ENCODE results near the gene RAB10. TPM values are rescaled to one million over a fixed set of nuclear protein-coding genes. Genes with fewer than 3 reads are reported as not detected.
"Not testable (repeated sequence)": the region's sequence is repeated elsewhere in the genome, so short reads cannot be mapped to it uniquely, and the experiment has no call there.

Gene RAB10
- polyA plus RNA-seq, 1 donor from 2014 or later = 169 TPM

- not testable (repeated sequence) for H4K20me1 ChIP-seq (ENCODE audit: insufficient read depth); H3K4me2 ChIP-seq (ENCODE audit: low read length); H2AFZ ChIP-seq (ENCODE audit: low read depth, low read length); H3K9me3 ChIP-seq (ENCODE audit: low read length); H3K27me3 ChIP-seq (ENCODE audit: insufficient read depth, low read depth, low read length); H3K4me3 ChIP-seq (ENCODE audit: low read length); H3K9ac ChIP-seq (ENCODE audit: low read length); H3F3A ChIP-seq (ENCODE audit: insufficient read depth, low read length, poor library complexity, severe bottlenecking); H3K9me2 ChIP-seq (ENCODE audit: insufficient read depth, low read length); H3K27ac ChIP-seq (ENCODE audit: low read length); H3K36me3 ChIP-seq (ENCODE audit: insufficient read depth, low read length); H3K79me2 ChIP-seq (replicated peaks; ENCODE audit: insufficient read depth, low read length)
Observed at GRCh38 chr2:25998816-25999383, 35.0 kb upstream of the RAB10 start.

- H3K9me2 ChIP-seq (ENCODE audit: insufficient read depth, low read length); H3K27ac ChIP-seq (ENCODE audit: low read length); H3K4me2 ChIP-seq (ENCODE audit: low read length); H3K79me2 ChIP-seq (replicated peaks; ENCODE audit: insufficient read depth, low read length); H3F3A ChIP-seq (ENCODE audit: insufficient read depth, low read length, poor library complexity, severe bottlenecking); H4K20me1 ChIP-seq (ENCODE audit: insufficient read depth); H3K27me3 ChIP-seq (ENCODE audit: insufficient read depth, low read depth, low read length); H2AFZ ChIP-seq (ENCODE audit: low read depth, low read length); H3K4me3 ChIP-seq (ENCODE audit: low read length); H3K36me3 ChIP-seq (ENCODE audit: insufficient read depth, low read length); H3K9ac ChIP-seq (ENCODE audit: low read length); H3K9me3 ChIP-seq (ENCODE audit: low read length): not testable (repeated sequence)
Observed at GRCh38 chr2:25999406-25999805, 34.5 kb upstream of the RAB10 start.

- Histone ChIP-seq H3K79me2 (replicated peaks; ENCODE audit: insufficient read depth, low read length) (no peaks in the 10 kb centered on the region), H3F3A (ENCODE audit: insufficient read depth, low read length, poor library complexity, severe bottlenecking) (no peaks in the 10 kb centered on the region), H3K4me3 (ENCODE audit: low read length) (no peak overlapping the region), H3K9me2 (ENCODE audit: insufficient read depth, low read length) (no peaks in the 10 kb centered on the region), H3K9me3 (ENCODE audit: low read length) (no peaks in the 10 kb centered on the region), H4K20me1 (ENCODE audit: insufficient read depth) (no peaks in the 10 kb centered on the region), H3K4me2 (ENCODE audit: low read length) (no peak overlapping the region), H2AFZ (ENCODE audit: low read depth, low read length) (no peak overlapping the region), H3K36me3 (ENCODE audit: insufficient read depth, low read length) (no peaks in the 10 kb centered on the region), H3K9ac (ENCODE audit: low read length) (no peak overlapping the region), H3K27ac (ENCODE audit: low read length) (no peak overlapping the region), H3K27me3 (ENCODE audit: insufficient read depth, low read depth, low read length) (no peaks in the 10 kb centered on the region)
- TF ChIP-seq RAD21 (conservative IDR thresholded peaks at IDR 0.05) = no peak
- TF ChIP-seq SMC3 (conservative IDR thresholded peaks at IDR 0.05; ENCODE audit: poor library complexity) = no peak
- TF ChIP-seq POLR2AphosphoS5 (IDR thresholded peaks at IDR 0.05) = no peak
- no peak for TF ChIP-seq EP300 (conservative IDR thresholded peaks at IDR 0.05; ENCODE audit: poor library complexity, severe bottlenecking)
- TF ChIP-seq MXI1 (conservative IDR thresholded peaks at IDR 0.05; ENCODE audit: poor library complexity, severe bottlenecking) = no peak
- TF ChIP-seq EZH2 (IDR thresholded peaks at IDR 0.05; ENCODE audit: borderline replicate concordance, insufficient read depth, low read length, poor library complexity, severe bottlenecking) = no peak
- TF ChIP-seq REST (IDR thresholded peaks at IDR 0.05; ENCODE audit: borderline replicate concordance) = no peak
- TF ChIP-seq CTCF (IDR thresholded peaks at IDR 0.05; ENCODE audit: poor library complexity, severe bottlenecking) = no peak
- no peak for TF ChIP-seq TAF1 (IDR thresholded peaks at IDR 0.05; ENCODE audit: low read depth)
Observed at GRCh38 chr2:26000561-26001082, 33.3 kb upstream of the RAB10 start.
